Ovary (tissue), 3 donors: Measurements from ENCODE around the gene IQCK.

Experiments used
- CTCF ChIP-seq, 3 donors: fragments of 450-650 bp in 2 of 3; fragments of 200-600 bp in 1 of 3; IDR thresholded peaks; one replicate each; pipeline versions ENCODE4 v1.5.1 to v1.8.0; 2016 to 2022; ENCODE audit warnings: antibody characterized with exemption in 3 of 3, mild to moderate bottlenecking in 1 of 3
- EP300 ChIP-seq: sonication (generic); formaldehyde crosslinking; IDR thresholded peaks from one replicate; pipeline ENCODE4 v1.6.1; 2017; ENCODE audit warnings: antibody characterized with exemption
- donor health status: DM: no; HTN: no; CAD: no.

- TF ChIP-seq CTCF (IDR thresholded peaks at IDR 0.05) (no peak), EP300 (no peak)
These were observed 163.7 kb downstream of the IQCK start for GRCh38 chr16:19881783-19882182.
